ENCODE measurements around the gene PDE7B.

Gene PDE7B

GRCh38 chr6:135993361-135993760, 141.9 kb downstream of the PDE7B start:
- no peak overlapping the region for H2BK5ac ChIP-seq (ENCODE audit: low read depth, low read length, poor library complexity)
- no peaks in the 10 kb centered on the region for H3K36me3 ChIP-seq (ENCODE audit: control insufficient read depth in 1 of 2, insufficient read depth in 2 of 2, low read length in 2 of 2)
- no peak overlapping the region for H4K12ac ChIP-seq (ENCODE audit: low read depth, low read length)
- H3K27ac ChIP-seq (ENCODE audit: low read depth, low read length), result no peak overlapping the region
- no peak overlapping the region for H3K4ac ChIP-seq (ENCODE audit: low read depth, low read length)
- WGBS (ENCODE audit: extremely low coverage, insufficient coverage, insufficient read length), result no CpG with 5 or more reads among the region's 3 CpGs
- no peak overlapping the region for H2AFZ ChIP-seq (ENCODE audit: insufficient read depth, low read length, poor library complexity)
- H3K79me2 ChIP-seq (ENCODE audit: control insufficient read depth, insufficient read depth, low read length, poor library complexity), result no peaks in the 10 kb centered on the region
- no peak overlapping the region for H3K14ac ChIP-seq (ENCODE audit: low read length)
- DNase-seq, result no peak
- H3K4me2 ChIP-seq (ENCODE audit: low read length), result no peak overlapping the region
- no peak overlapping the region for H2AK5ac ChIP-seq (ENCODE audit: low read length)
- no peak overlapping the region for H4K8ac ChIP-seq (ENCODE audit: low read depth, low read length)
- H3K4me3 ChIP-seq (ENCODE audit: low read depth, low read length), result no peak overlapping the region
- no peak overlapping the region for H2BK12ac ChIP-seq (ENCODE audit: low read length)
- no peak overlapping the region for H4K91ac ChIP-seq (ENCODE audit: low read depth, low read length)
- H3K79me1 ChIP-seq (ENCODE audit: low read length), result no peaks in the 10 kb centered on the region
- no peaks in the 10 kb centered on the region for H3K9me3 ChIP-seq (ENCODE audit: insufficient read depth, low read depth, low read length)
- no peaks in the 10 kb centered on the region for H3K4me1 ChIP-seq (ENCODE audit: control insufficient read depth in 1 of 2, insufficient read depth in 2 of 2, low read length in 2 of 2)
- H2BK120ac ChIP-seq (ENCODE audit: insufficient read depth, low read length, poor library complexity), result no peak overlapping the region
- H3K23ac ChIP-seq (ENCODE audit: low read length), result no peak overlapping the region
- no peak overlapping the region for H3K9ac ChIP-seq (ENCODE audit: low read length)
- no peak overlapping the region for H3K18ac ChIP-seq (ENCODE audit: low read length)
- H3K27me3 ChIP-seq (ENCODE audit: insufficient read depth, low read length), result no peaks in the 10 kb centered on the region

DNA sequence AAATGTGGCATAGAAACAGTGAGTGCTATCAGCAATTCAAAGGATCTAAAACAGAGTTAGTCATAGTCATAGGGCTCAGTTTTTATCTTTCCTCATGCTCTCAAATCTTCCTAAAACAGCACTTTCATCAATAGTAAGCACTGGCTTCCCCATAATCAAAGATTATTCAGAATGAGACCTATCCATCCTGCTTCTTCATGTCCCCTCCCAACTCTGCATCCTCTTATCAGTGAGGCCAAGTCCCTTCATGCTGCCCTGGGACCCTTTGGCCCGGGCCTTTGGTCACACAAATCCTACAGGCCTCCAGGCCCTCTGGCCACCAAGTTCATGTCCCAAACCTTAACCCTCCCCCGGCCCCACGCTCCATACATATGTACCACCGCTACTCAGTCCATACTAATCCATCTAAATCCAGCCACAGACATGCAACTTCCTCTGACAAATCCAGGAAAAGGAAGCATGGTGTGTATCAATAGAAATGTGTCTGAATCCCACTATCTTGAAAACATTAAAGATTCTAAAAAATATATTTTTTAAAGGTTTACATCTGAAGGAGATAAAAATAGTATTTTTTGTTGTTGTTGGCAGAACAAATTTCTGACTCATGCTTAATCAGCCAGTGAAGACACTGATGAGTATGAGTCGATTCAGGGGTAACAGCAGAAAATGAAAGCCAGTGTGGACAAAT, 143.5 kb downstream of the PDE7B start:
- H2BK12ac ChIP-seq (ENCODE audit: low read length), result no peak overlapping the region
- H2BK120ac ChIP-seq (ENCODE audit: insufficient read depth, low read length, poor library complexity), result no peak overlapping the region
- H2BK5ac ChIP-seq (ENCODE audit: low read depth, low read length, poor library complexity), result no peak overlapping the region
- H3K23ac ChIP-seq (ENCODE audit: low read length), result no peak overlapping the region
- no peaks in the 10 kb centered on the region for H3K36me3 ChIP-seq (ENCODE audit: control insufficient read depth in 1 of 2, insufficient read depth in 2 of 2, low read length in 2 of 2)
- no peak overlapping the region for H3K18ac ChIP-seq (ENCODE audit: low read length)
- H2AFZ ChIP-seq (ENCODE audit: insufficient read depth, low read length, poor library complexity), result no peak overlapping the region
- H3K79me1 ChIP-seq (ENCODE audit: low read length), result no peaks in the 10 kb centered on the region
- H3K4ac ChIP-seq (ENCODE audit: low read depth, low read length), result no peak overlapping the region
- WGBS (ENCODE audit: extremely low coverage, insufficient coverage, insufficient read length), result no CpG with 5 or more reads among the region's 5 CpGs
- no peak overlapping the region for H4K8ac ChIP-seq (ENCODE audit: low read depth, low read length)
- H3K27ac ChIP-seq (ENCODE audit: low read depth, low read length), result no peak overlapping the region
- no peak overlapping the region for H4K12ac ChIP-seq (ENCODE audit: low read depth, low read length)
- no peaks in the 10 kb centered on the region for H3K4me1 ChIP-seq (ENCODE audit: control insufficient read depth in 1 of 2, insufficient read depth in 2 of 2, low read length in 2 of 2)
- H3K79me2 ChIP-seq (ENCODE audit: control insufficient read depth, insufficient read depth, low read length, poor library complexity), result no peaks in the 10 kb centered on the region
- DNase-seq, result no peak
- H2AK5ac ChIP-seq (ENCODE audit: low read length), result no peak overlapping the region
- H3K4me3 ChIP-seq (ENCODE audit: low read depth, low read length), result no peak overlapping the region
- H3K9ac ChIP-seq (ENCODE audit: low read length), result no peak overlapping the region
- H3K4me2 ChIP-seq (ENCODE audit: low read length), result no peak overlapping the region
- no peak overlapping the region for H4K91ac ChIP-seq (ENCODE audit: low read depth, low read length)
- no peaks in the 10 kb centered on the region for H3K27me3 ChIP-seq (ENCODE audit: insufficient read depth, low read length)
- no peak overlapping the region for H3K14ac ChIP-seq (ENCODE audit: low read length)
- H3K9me3 ChIP-seq (ENCODE audit: insufficient read depth, low read depth, low read length), result no peaks in the 10 kb centered on the region

- Histone ChIP-seq H3K36me3 (ENCODE audit: control insufficient read depth in 1 of 2, insufficient read depth in 2 of 2, low read length in 2 of 2) (no peaks in the 10 kb centered on the region), H3K79me1 (ENCODE audit: low read length) (no peaks in the 10 kb centered on the region), H3K4me3 (ENCODE audit: low read depth, low read length) (no peak overlapping the region), H4K8ac (ENCODE audit: low read depth, low read length) (no peak overlapping the region), H2BK120ac (ENCODE audit: insufficient read depth, low read length, poor library complexity) (no peak overlapping the region), H3K23ac (ENCODE audit: low read length) (no peak overlapping the region), H4K91ac (ENCODE audit: low read depth, low read length) (no peak overlapping the region), H3K14ac (ENCODE audit: low read length) (no peak overlapping the region), H3K27ac (ENCODE audit: low read depth, low read length) (no peak overlapping the region), H3K27me3 (ENCODE audit: insufficient read depth, low read length) (no peaks in the 10 kb centered on the region), H3K18ac (ENCODE audit: low read length) (no peak overlapping the region), H3K9me3 (ENCODE audit: insufficient read depth, low read depth, low read length) (no peaks in the 10 kb centered on the region), H2AK5ac (ENCODE audit: low read length) (no peak overlapping the region), H4K12ac (ENCODE audit: low read depth, low read length) (no peak overlapping the region), H2BK5ac (ENCODE audit: low read depth, low read length, poor library complexity) (no peak overlapping the region), H3K4ac (ENCODE audit: low read depth, low read length) (no peak overlapping the region), H3K79me2 (ENCODE audit: control insufficient read depth, insufficient read depth, low read length, poor library complexity) (no peaks in the 10 kb centered on the region), H3K4me1 (ENCODE audit: control insufficient read depth in 1 of 2, insufficient read depth in 2 of 2, low read length in 2 of 2) (no peaks in the 10 kb centered on the region), H2AFZ (ENCODE audit: insufficient read depth, low read length, poor library complexity) (no peak overlapping the region), H3K9ac (ENCODE audit: low read length) (no peak overlapping the region), H3K4me2 (ENCODE audit: low read length) (no peak overlapping the region), H2BK12ac (ENCODE audit: low read length) (no peak overlapping the region)
- no peak for DNase-seq
- WGBS (ENCODE audit: extremely low coverage, insufficient coverage, insufficient read length), result no CpG with 5 or more reads among the region's 3 CpGs
Measured at GRCh38 chr6:135995545-135995898, 144.0 kb downstream of the PDE7B start.

DNA sequence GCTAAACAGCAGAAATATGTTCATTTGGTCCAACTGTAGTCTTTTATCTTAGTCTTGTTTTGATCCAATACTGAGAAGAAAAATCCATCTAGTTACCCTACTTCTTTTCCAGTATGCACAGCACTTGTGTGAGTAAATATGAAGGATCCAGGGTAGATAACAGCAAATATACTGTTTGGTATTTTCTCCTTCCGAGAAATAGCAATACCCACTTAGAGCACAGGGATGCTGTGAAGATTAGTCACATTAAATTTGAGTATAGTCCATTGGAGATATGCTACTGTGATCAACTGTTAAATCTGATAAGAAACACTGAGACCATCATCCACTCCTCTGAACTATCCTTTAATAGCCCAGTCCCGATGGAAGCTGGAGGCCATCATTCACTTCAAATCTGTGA, 145.2 kb downstream of the PDE7B start:
- H4K91ac ChIP-seq (ENCODE audit: low read depth, low read length), result no peak overlapping the region

More for the DNA sequence above, 145.2 kb downstream of the PDE7B start:
- Histone ChIP-seq H3K79me2 (ENCODE audit: control insufficient read depth, insufficient read depth, low read length, poor library complexity) (no peaks in the 10 kb centered on the region), H4K12ac (ENCODE audit: low read depth, low read length) (no peak overlapping the region), H2BK120ac (ENCODE audit: insufficient read depth, low read length, poor library complexity) (no peak overlapping the region), H2BK5ac (ENCODE audit: low read depth, low read length, poor library complexity) (no peak overlapping the region), H3K4me1 (ENCODE audit: control insufficient read depth in 1 of 2, insufficient read depth in 2 of 2, low read length in 2 of 2) (no peaks in the 10 kb centered on the region), H2AK5ac (ENCODE audit: low read length) (no peak overlapping the region), H2BK12ac (ENCODE audit: low read length) (no peak overlapping the region), H3K4me3 (ENCODE audit: low read depth, low read length) (no peak overlapping the region), H3K79me1 (ENCODE audit: low read length) (no peaks in the 10 kb centered on the region), H3K18ac (ENCODE audit: low read length) (no peak overlapping the region), H3K27me3 (ENCODE audit: insufficient read depth, low read length) (no peaks in the 10 kb centered on the region), H3K4ac (ENCODE audit: low read depth, low read length) (no peak overlapping the region), H3K14ac (ENCODE audit: low read length) (no peak overlapping the region), H3K36me3 (ENCODE audit: control insufficient read depth in 1 of 2, insufficient read depth in 2 of 2, low read length in 2 of 2) (no peaks in the 10 kb centered on the region), H2AFZ (ENCODE audit: insufficient read depth, low read length, poor library complexity) (no peak overlapping the region), H3K4me2 (ENCODE audit: low read length) (no peak overlapping the region), H4K8ac (ENCODE audit: low read depth, low read length) (no peak overlapping the region), H3K23ac (ENCODE audit: low read length) (no peak overlapping the region), H3K27ac (ENCODE audit: low read depth, low read length) (no peak overlapping the region), H3K9ac (ENCODE audit: low read length) (no peak overlapping the region), H3K9me3 (ENCODE audit: insufficient read depth, low read depth, low read length) (no peaks in the 10 kb centered on the region)
- WGBS (ENCODE audit: extremely low coverage, insufficient coverage, insufficient read length), result no CpG with 5 or more reads among the region's 2 CpGs
- DNase-seq, result no peak
